PC-3 (cell line): ENCODE data around the gene WIZ. TPM values are rescaled to one million over a fixed set of nuclear protein-coding genes. Genes with fewer than 3 reads are reported as not detected.
A peak's percentile ranks its signal among the peaks of the same experiment; 100 is the strongest.

ENCODE experiments used
- ATAC-seq: fragments of 200-7000 bp; cut with Tn5 transposase; 2 replicates; pipeline ENCODE4 v1.9.1; 2020; ENCODE audit warnings: mild to moderate bottlenecking, moderate library complexity
- BruUV-seq: library from RNA; stranded (reverse); fragments of 400-500 nt; replicated peaks from 2 replicates; lab custom pipeline; 2021; lab: Mats Ljungman, UMichigan
- CTCF ChIA-PET: fragments of 300-600 bp; sonication (Branson Sonifier 250); formaldehyde crosslinking; loops from one replicate; lab custom pipeline; 2022; ENCODE audit warnings: antibody characterized with exemption; lab: Charles Lee
- POLR2A ChIA-PET: fragments of 300-600 bp; sonication (Branson Sonifier 250); formaldehyde crosslinking; loops from one replicate; lab custom pipeline; 2022; ENCODE audit warnings: antibody characterized with exemption; ENCODE audit not compliant: unreplicated experiment; lab: Charles Lee
- DNase-seq: peaks from one replicate; pipeline ENCODE4 v3.0.0-alpha.2; 2015
- H2AFZ ChIP-seq: fragments of 300-600 bp; sonication (generic); 2 replicates; pipeline ENCODE4 v1.6.0; 2016; ENCODE audit warnings: antibody characterized with exemption, low read length
- H3F3A ChIP-seq: fragments of 300-600 bp; sonication (generic); one replicate; pipeline ENCODE4 v1.6.0; 2017; ENCODE audit warnings: antibody characterized with exemption, low read length, control low read depth, mild to moderate bottlenecking; ENCODE audit not compliant: unreplicated experiment
- H3K27ac ChIP-seq: fragments of 300-600 bp; sonication (generic); 2 replicates; pipeline ENCODE4 v1.5.1; 2016; ENCODE audit warnings: mild to moderate bottlenecking, low read length
- H3K27me3 ChIP-seq: fragments of 300-600 bp; sonication (generic); 2 replicates; pipeline ENCODE4 v1.6.1; 2016; ENCODE audit warnings: low read length, mixed read lengths
- H3K36me3 ChIP-seq: fragments of 300-600 bp; sonication (generic); 2 replicates; pipeline ENCODE4 v1.6.1; 2016; ENCODE audit warnings: low read depth, mixed run types, low read length, mixed read lengths
- H3K4me1 ChIP-seq: fragments of 300-600 bp; sonication (generic); 2 replicates; pipeline ENCODE4 v1.5.1; 2016; ENCODE audit warnings: low read length; ENCODE audit not compliant: insufficient read depth
- H3K4me2 ChIP-seq: fragments of 300-600 bp; sonication (generic); 2 replicates; pipeline ENCODE4 v1.6.0; 2016; ENCODE audit warnings: low read length
- H3K4me3 ChIP-seq: fragments of 300-600 bp; sonication (generic); 2 replicates; pipeline ENCODE4 v1.5.1; 2016; ENCODE audit warnings: mild to moderate bottlenecking, low read length, mixed read lengths
- H3K79me2 ChIP-seq: fragments of 300-600 bp; sonication (generic); 2 replicates; pipeline ENCODE4 v1.6.1; 2017; ENCODE audit warnings: low read length, mixed read lengths
- H3K9ac ChIP-seq: fragments of 300-600 bp; sonication (generic); 2 replicates; pipeline ENCODE4 v1.6.0; 2016; ENCODE audit warnings: mild to moderate bottlenecking, low read length
- H3K9me2 ChIP-seq: fragments of 300-600 bp; sonication (generic); replicated peaks from 2 replicates; pipeline ENCODE4 v1.6.1; 2016; ENCODE audit warnings: mixed run types, low read length, mixed read lengths
- H3K9me3 ChIP-seq: fragments of 300-600 bp; sonication (generic); 2 replicates; pipeline ENCODE4 v1.6.1; 2016; ENCODE audit warnings: low read length, mixed read lengths
- H4K20me1 ChIP-seq: fragments of 300-600 bp; sonication (generic); 2 replicates; pipeline ENCODE4 v1.6.1; 2016; ENCODE audit warnings: low read length, mixed read lengths
- EZH2 ChIP-seq: fragments of 300-600 bp; sonication (generic); IDR thresholded peaks from one replicate; pipeline ENCODE4 v1.6.1; 2017; ENCODE audit warnings: antibody characterized with exemption, mild to moderate bottlenecking, low read length; ENCODE audit not compliant: unreplicated experiment
- EZH2phosphoT487 ChIP-seq: fragments of 300-600 bp; sonication (generic); IDR thresholded peaks from 2 replicates; pipeline ENCODE4 v1.6.1; 2018; ENCODE audit warnings: mild to moderate bottlenecking, antibody characterized with exemption, low read length, borderline replicate concordance
- intact Hi-C: fragments of 100-400 bp; cut with micrococcal nuclease; formaldehyde crosslinking; loops from 2 replicates; pipeline ENCODE4 v1.9.0; 2023
- total RNA-seq: library from RNA; depleted of rRNA; stranded (reverse); fragments of >200 nt; gene quantifications from 2 replicates; pipeline ENCODE4 v1.2.3, GENCODE V29; 2014
- TF ChIP-seq, protein P1 (sequence below): fragments of 300-600 bp; sonication (generic); conservative IDR thresholded peaks from 2 replicates; pipeline ENCODE4 v1.5.1; 2017; ENCODE audit warnings: antibody characterized with exemption, low read depth, mild to moderate bottlenecking, low read length

The WIZ gene
- total RNA-seq, 1 experiment from 2014 or later: 35.1 TPM

DNA sequence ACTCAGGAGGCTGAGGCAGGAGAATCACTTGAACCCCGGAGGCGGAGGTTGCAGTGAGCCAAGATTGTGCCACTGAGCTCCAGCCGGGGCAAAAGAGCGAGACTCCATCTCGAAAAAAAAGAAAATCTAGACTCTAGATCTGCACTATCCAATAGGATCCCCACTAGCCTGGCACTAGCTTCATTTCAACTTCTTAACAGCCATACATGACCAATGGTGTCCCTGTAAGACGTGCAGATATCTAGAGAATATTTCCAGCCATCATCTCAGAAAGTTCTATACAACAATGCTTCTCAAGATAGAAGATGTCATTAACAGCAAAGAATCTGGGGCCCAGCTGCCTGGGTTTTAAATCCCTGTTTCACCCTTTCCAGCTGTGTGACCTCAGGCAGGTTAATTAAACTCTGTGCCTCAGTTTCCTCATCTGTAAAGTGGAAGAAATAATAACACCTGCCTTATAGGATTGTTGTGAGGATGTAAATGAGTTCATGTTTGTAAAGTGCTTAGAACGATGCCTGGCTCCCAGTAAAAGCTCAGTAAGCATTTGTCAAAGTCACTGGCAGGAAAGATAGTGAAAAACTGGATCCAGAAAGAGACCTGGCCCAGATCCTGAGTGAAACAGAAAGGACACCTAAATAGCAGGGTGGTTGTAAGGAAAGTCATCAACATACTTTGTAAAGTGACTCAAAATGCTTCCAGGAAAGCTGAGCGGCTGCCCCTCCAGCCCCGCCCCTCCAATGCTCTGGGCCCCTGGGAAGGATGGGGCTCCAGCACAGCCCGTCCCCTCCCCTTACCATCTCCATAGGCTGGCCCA is 13.5 kb downstream of the WIZ start:
- intact Hi-C loops: no loop called here
- no peak for TF ChIP-seq EZH2phosphoT487
- TF ChIP-seq EZH2: no peak
- TF ChIP-seq, protein P1, sequence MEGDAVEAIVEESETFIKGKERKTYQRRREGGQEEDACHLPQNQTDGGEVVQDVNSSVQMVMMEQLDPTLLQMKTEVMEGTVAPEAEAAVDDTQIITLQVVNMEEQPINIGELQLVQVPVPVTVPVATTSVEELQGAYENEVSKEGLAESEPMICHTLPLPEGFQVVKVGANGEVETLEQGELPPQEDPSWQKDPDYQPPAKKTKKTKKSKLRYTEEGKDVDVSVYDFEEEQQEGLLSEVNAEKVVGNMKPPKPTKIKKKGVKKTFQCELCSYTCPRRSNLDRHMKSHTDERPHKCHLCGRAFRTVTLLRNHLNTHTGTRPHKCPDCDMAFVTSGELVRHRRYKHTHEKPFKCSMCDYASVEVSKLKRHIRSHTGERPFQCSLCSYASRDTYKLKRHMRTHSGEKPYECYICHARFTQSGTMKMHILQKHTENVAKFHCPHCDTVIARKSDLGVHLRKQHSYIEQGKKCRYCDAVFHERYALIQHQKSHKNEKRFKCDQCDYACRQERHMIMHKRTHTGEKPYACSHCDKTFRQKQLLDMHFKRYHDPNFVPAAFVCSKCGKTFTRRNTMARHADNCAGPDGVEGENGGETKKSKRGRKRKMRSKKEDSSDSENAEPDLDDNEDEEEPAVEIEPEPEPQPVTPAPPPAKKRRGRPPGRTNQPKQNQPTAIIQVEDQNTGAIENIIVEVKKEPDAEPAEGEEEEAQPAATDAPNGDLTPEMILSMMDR: no peak
- DNase-seq: no peak
- Histone ChIP-seq H3K27ac (no peak overlapping the region), H3K4me3 (no peak overlapping the region), H3K27me3 (no peaks in the 10 kb centered on the region), H3K9me2 (no peaks in the 10 kb centered on the region), H3K4me2 (no peak overlapping the region), H3K79me2 (peaks cover 10% of the 10 kb centered on the region), H3K9me3 (no peaks in the 10 kb centered on the region), H3K9ac (no peak overlapping the region), H3K4me1 (peaks cover 12% of the 10 kb centered on the region), H4K20me1 (peaks cover 5% of the 10 kb centered on the region; the same call in 1 of the 2 replicates), H3K36me3 (no peaks in the 10 kb centered on the region), H3F3A (no peaks in the 10 kb centered on the region), H2AFZ (no peak overlapping the region)
- POLR2A ChIA-PET: no interaction called here
- no peak for ATAC-seq
- BruUV-seq: no TSS peak
- CTCF ChIA-PET: no interaction called here

DNA sequence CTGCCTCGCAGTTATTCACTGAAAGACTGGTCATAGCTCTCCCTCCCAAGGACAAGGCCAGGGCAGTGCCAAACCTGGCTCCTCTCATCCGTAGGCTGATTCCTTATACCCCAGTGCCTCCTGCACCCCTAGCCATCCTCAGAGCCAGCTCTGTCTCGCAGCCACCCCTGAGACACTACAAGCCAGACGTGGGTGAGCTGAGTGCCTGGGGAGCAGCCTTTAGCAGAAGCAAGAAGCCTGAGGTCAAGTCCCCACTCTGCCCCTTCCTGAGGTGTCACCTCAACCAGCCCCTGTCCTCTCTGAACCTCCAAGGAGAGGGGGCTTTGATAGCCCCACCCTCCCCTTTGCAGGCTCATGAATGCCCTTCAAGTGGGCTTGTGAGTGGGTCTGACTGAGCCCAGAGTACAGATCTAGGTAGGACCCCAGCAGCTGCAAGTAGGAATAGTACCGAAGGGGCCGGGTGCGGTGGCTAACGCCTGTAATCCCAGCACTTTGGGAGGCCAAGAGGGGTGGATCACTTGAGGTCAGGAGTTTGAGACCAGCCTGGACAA is 16.2 kb downstream of the WIZ start:
- intact Hi-C loops: loop anchor here (2.0 kb wide), 1 partner anchor 15 kb away; the partner anchor contains the start of gene WIZ
- H3F3A ChIP-seq: no peaks in the 10 kb centered on the region
- peaks cover 11% of the 10 kb centered on the region; the same call in 1 of the 2 replicates for H3K36me3 ChIP-seq
- H3K9me3 ChIP-seq: no peaks in the 10 kb centered on the region
- no peak for DNase-seq
- peaks cover 15% of the 10 kb centered on the region; the same call in 1 of the 2 replicates for H4K20me1 ChIP-seq
- POLR2A ChIA-PET: interaction anchor here (0.5 kb wide), 1 partner anchor 1771 kb away, joined by 3 read pairs; no protein-coding TSS in a partner anchor
- CTCF ChIA-PET: no interaction called here
- no TSS peak for BruUV-seq
- no peak for ATAC-seq
- no peak overlapping the region for H3K27ac ChIP-seq
- peaks cover 21% of the 10 kb centered on the region for H3K4me1 ChIP-seq
- no peaks in the 10 kb centered on the region for H3K27me3 ChIP-seq
- H3K9me2 ChIP-seq: no peaks in the 10 kb centered on the region
- H3K9ac ChIP-seq: no peak overlapping the region
- H2AFZ ChIP-seq: peak overlapping the region; percentile 99
- peak overlapping the region; percentile 99 for H3K4me2 ChIP-seq
- TF ChIP-seq EZH2: no peak
- TF ChIP-seq EZH2phosphoT487: no peak
- TF ChIP-seq, protein P1: no peak
- H3K79me2 ChIP-seq: peaks cover 36% of the 10 kb centered on the region
- H3K4me3 ChIP-seq: peak overlapping the region; percentile 71
